Renal cortex interstitium (tissue), 11 donors: Measurements from ENCODE around the gene CTXN3. TPM values are rescaled to one million over a fixed set of nuclear protein-coding genes. Genes with fewer than 3 reads are reported as not detected.
"Not testable (repeated sequence)": the region's sequence is repeated elsewhere in the genome, so short reads cannot be mapped to it uniquely, and the experiment has no call there.

ENCODE experiments used
- DNase-seq, 11 donors: peaks; one replicate each; pipeline ENCODE4 v3.0.0-alpha.2; 2013; ENCODE audit warnings: low read depth in 9 of 11, low spot score in 4 of 11; ENCODE audit errors: extremely low read depth in 1 of 11
- polyA plus RNA-seq, 3 donors: library from polyadenylated mRNA; unstranded; fragments of 120-200 nt; gene quantifications; one replicate each; pipeline ENCODE4 v1.2.1, GENCODE V29; 2013; ENCODE audit not compliant: insufficient read length in 3 of 3

Gene CTXN3
- polyA plus RNA-seq, 3 donors: 0.09 TPM; not detected in 2

DNA sequence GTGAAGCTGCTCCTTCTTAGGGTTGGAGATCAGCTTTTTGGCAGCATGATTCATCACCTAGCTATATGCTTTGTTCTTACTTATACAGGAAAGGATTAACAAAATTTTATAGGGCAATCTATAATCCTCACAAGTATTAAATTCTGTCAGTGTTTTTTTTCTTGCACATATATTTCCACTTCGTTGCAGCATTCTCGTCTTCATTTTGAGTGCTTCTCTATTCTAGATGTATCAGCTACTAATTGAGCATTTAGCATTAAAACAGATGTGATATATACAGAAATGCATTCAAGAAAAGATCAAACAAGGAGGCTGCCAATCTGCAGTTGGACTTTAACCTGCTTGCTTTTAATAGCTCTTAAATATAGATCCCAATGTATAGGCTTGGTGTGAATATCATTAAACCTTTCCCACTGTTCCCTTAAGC is 3.6 kb upstream of the CTXN3 start:
- no peak for DNase-seq

DNA sequence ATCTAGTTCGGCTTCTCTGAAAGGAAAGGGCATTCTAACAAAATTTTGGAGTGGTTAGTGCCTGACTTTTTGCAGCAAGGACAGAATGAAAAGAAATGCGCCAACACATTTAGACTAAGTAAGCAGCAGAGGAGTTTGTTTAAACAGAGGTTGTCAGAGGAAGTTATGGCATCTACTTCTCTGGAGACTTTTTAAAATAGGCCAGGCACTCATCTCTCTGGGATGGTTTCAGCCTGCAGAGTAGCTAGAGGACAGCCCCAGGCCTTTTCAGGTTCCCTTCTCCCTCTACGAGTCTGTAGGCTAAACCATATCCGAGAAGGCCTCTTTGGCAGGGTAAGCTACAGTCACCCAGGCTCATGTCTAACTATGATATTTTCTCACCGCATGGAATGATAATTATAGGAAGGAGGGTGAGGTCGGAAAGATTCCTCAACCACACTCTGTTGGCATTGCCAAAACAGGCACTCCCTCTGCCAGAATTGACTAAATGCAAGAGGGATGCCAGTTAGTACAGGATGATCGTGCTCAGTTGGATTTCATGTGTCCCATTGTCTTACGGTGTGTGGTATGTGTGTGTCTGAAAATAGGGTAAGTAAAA is 1.4 kb upstream of the CTXN3 start:
- no peak for DNase-seq

DNA sequence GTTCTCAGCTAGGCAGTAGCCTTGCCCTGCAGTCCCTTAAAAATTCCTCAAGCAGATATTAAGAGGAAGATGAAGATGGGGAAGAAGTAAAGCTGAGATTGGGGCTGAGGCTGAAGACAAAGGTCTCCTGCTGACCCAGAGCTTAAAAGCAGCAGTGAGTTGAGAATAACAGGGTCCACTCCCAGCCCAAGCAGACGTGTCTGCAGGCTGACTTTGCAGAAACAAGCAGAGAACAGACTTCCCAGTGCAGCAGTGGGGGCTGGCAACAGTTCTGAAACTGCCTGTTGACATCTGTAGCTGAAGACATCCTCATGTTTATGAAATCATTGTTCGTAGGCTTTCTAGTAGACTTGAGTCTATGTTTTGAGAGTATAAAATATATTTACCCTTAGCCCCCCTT is 1.1 kb downstream of the CTXN3 start:
- peak in 2 of 11 donors; percentile 27 to 44 for DNase-seq

DNA sequence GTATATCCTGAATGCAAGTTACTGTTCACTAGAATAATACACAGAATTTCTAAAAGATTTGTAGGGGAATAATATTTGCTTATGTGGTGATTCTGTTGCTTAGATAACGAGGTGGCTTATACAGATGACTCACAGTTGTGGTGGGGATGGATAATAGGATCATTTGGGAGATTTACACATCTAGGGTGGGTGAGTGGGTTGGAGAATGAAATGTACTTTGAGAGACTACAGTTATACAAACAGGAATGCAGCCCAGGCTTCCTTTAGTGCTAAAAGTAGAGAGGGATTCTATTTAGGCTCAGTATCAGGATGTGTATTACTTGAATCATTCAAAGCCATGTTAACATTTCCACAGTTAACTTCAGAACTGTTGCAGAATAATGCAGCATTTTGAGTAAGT is 1.8 kb downstream of the CTXN3 start:
- no peak for DNase-seq

DNA sequence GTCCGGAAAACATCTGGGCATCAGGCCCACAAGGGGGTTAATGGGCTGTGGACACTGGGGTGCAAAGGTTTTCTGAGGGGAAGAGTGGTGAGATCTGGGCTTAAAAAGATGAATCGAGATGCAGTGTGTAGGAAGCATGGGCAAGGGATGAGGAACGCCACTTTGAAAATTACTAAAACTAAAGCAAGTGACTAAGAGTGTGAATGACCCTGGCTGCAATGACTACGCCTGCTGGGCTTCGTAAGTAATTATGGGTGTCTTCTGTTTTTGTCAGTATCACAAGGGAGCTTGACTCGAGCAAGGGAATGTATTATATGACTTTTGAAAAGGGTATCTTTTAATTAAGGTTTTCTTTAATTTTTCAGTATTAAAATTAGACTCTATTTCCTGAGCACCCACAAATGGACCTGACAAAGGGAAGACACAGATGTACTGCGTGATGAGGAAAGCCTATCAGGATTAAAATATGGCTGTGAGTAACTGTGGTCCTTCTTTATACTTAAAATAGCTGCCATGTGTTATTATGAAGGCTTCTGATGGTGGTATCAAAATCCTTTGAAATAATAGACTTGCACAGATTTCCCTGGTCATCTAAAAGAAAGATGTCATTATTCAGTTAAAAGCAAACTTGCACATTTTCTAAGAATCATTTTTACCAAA is 4.2 kb downstream of the CTXN3 start:
- DNase-seq: no peak

DNA sequence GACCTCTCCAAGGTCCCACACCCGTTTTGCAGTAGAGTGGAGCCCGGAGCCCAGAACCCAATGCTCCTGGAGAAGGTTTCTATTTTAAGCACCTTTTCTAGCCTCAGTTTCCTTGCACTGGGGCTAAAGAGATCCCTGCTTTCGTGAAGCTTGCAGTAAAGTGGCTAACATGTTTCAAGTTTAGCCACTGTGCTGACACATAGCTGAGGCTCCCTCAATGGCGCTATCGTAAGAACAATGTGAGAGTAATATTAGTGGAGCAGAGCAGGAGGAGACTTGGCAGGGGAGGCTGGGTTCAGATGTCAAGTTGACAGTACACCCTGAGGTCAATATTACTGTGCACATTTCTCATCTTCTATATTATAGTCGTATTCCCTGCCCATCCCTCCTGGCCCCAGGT is 7.9 kb downstream of the CTXN3 start:
- no peak for DNase-seq

DNA sequence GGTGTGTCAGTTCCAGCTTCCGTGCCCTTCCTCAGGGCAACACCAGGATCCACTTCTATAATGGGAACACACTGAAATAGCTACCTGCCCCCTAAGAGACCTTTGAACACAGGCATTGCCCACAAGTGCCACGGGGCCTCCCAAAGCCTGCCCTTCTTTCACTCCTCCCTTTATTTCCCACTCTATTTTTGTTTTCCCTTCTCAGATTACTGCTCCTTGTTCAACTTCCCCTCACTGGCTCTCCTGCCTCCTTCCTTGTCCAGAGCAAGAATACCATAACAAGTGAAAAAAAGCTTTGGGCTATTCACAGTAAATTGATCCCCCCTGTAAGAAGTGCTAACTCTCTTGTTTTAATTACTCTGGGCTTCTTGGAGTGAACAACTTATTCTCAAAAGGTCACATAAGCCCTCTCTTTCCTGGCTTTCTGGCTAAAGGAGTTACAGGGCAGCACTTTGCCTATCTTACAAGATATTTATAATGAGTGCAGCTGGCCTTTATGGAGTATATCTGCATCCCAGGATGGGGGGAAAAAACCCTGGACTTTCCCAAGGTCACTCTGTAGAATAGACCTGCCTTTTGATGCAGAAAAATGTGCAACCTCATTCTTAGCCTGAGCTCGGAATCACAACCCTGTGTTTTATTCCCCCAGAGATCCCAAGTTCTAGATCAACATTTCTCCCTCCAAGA is 11.3 kb downstream of the CTXN3 start:
- peak in 3 of 11 donors; percentile 22 to 34 (median 32) for DNase-seq

DNA sequence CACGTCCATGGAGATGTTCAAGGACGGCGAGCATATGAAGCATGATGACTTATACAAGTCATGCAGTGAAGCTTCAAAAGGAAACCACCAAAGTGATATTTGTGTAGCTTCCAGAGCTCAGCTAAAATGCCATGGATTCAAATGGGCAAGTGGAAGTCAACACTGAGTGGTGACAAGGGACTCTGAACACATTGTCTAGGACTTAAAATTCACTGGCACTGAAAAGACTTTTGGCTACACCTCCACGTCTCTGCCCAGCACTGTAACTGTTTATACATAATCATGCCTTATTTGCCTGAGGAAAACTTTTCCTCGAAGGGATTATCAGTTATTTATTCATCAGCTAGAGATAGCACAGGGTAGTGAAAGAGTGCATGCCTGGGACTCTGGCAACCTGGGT is 15.2 kb downstream of the CTXN3 start:
- DNase-seq: no peak

DNA sequence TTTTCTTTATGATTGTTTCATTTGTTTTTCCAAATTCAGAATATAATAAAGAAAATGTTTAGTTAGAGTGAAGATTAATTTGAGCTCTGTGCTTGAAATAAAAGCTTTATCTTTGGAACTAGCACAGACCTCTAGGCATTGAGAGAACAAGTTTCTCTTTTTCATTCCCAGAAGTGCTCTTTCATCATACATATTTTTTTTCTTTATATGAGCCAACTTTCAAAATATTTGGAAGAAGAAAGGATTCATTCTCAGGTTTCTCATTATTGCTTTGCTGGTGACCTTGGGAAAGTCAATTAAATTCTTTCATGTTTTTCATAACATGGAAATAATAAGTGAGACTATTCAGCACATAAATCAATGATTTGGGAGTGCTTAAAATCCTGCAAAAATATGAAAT is 16.8 kb downstream of the CTXN3 start:
- no peak for DNase-seq

DNA sequence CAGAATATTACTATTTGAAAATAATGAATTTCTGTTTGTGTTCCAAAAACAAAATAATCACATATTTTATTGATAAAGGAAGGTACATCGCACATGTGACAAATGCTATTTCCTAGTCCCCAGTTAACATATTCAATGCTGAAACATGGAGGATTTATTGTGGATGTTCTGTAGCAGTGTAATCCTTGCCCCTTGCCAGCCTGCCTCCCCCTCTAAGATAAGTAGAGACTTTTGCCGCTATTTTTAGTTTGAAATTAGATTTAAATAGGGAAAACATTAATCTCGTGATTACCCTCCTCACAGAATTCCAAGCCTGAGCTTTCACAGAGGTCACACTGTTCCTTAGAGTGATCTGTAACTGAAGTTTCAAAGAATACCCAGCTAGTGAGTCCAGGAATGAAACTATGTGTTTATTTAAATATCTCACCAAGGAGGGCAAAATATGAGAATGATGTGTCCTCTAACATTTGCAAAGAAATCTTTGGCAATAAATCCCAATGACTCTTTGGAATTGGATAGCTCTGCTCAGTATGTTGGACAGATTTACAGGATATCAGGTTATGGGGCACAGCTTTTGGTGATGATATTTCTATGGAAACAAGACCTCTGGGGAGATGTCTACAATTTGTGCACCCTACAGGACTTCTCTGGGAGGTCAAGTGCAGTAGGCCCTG is 17.3 kb downstream of the CTXN3 start:
- DNase-seq: no peak

DNA sequence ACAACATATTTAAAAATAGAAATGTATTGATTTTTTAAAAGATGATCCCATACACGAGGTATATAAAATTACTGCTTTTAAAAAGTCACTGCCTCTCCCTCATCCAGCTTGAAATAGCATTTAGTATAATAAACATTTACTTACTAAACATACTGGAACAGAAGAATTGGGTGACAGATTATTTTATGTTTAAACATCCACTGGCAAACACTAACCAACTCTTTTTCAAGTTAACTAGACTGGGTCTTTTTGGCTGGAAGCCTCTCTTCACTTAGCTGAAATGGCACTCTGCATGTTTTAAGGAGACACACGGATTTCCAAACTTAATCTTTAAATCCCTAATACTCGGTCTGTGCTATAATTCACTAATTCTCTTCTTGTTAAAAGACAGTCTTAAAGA is 19.0 kb downstream of the CTXN3 start:
- no peak for DNase-seq

DNA sequence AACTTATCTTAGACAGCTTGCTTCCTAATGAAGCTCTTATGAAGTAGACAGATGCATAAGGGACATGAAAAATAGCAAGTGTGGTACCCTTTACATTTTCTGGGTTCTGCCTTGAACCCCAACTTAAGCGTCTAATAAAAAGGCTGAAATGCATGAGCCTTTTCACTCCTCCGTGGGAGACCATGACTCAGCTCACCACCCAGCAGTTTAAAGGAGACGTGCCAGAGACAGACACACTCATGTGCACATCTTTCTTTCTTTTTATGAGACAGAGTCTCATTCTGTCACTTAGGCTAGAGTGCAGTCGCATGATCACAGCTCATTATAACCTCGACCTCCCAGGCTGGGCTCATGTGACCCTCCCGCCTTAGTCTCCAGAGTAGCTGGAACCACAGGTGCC is 22.3 kb downstream of the CTXN3 start:
- no peak for DNase-seq

DNA sequence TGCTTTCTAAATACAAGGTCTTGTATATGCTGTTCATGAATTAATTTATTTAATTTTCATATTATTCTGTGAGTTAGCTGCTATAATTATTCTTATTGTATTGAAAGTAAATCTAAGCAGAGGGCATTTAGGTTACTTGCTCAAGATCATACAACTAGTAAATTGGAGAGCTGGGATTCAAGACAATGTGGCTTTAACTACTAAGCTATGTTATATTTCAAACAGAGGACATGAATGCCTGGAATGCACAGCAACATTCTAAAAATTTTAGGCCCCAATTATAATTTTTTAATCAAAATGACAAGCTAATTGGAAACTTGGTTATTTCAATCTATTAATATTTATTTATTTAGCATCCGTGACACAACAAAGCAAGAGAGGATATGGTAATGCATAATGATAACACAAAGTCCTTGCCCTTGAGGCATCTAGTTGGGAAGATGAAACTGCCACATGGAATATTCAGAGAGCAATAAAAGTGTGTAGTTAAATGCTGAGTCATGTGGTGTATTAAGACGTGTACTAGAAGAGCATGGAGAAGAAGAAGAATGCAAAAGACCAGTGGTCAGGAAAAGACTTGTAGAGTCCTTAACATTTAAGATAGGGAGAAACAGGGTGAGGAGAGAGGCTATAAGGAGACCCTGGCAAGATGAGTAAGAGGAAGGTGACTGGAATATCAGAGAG is 24.4 kb downstream of the CTXN3 start:
- DNase-seq: no peak

DNA sequence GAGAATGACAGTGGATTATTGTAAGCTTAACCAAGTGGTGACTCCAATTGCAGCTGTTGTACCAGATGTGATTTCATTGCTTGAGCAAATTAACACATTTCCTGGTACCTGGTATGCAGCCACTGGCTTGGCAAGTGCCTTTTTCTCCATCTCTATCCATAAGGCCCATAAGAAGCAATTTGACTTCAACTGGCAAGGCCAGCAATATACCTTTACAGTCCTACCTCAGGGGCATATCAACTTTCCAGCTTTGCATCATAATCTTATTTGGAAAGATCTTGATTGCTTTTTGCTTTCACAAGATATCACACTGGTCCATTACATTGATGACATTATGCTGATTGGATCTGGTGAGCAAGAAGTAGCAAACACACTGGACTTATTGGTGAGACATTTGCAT is 28.1 kb downstream of the CTXN3 start:
- not testable (repeated sequence) for DNase-seq

DNA sequence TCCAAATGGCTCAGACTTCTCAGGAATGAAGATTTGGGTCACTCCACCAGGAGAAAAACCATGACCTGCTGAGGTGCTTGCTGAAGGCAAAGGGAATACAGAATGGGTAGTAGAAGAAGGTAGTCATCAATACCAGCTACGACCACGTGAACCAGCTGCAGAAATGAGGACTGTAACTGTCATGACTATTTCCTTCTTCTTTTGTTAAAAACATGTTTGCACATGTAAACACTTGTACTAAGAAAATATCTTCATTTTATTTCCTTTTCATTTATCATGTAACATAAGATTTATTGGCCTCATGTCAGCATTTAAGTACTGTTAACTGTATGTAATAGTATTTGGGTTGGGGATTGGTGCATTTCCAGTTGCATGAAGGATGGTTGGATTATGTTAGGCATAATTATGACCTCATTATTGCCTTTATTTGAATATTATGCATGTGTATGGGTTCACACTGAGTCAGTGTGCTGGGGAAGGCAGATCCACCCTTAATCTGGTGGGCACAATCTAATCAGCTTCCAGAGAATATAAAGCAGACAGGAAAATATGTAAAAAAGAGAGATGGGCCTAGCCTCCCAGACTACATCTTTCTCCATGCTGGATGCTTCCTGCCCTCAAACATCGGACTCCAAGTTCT is 30.9 kb downstream of the CTXN3 start:
- DNase-seq: not testable (repeated sequence)

DNA sequence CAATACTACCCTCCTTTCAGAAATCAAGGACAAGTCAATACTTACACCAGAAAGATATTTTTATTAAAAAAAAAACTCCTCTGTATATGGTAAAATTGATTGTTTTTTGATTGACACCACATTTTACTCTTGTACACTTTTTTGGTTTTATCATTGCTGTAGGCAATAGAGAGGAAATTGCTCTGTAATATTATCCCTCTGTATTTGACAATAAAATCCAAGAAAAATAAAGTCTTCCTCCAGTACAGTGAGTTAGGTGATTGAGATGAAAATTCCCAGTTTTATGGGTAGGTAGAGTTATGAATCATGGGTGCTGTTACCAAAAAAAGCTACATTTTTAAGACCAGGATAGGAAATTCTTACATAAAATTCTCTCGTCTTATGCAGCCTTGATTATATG is 31.7 kb downstream of the CTXN3 start:
- no peak for DNase-seq

DNA sequence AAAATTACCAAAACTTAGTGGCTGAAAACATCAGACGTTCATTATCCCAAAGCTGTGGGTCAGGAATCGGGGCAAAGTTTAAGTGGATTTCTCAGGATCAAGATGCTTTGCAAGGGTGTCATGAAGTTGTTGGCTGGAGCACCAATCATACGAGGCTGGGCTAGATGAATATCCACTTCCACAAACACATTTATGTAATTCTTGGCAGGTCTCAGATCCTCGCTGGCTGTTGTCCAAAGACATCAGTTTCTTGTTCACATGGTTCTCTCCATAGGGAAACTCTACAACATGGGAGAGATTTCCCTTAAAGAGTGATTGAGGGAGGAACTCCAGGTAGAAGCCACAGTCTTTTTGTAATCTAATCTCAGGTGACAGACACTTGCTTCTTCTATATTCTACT is 34.1 kb downstream of the CTXN3 start:
- no peak for DNase-seq

DNA sequence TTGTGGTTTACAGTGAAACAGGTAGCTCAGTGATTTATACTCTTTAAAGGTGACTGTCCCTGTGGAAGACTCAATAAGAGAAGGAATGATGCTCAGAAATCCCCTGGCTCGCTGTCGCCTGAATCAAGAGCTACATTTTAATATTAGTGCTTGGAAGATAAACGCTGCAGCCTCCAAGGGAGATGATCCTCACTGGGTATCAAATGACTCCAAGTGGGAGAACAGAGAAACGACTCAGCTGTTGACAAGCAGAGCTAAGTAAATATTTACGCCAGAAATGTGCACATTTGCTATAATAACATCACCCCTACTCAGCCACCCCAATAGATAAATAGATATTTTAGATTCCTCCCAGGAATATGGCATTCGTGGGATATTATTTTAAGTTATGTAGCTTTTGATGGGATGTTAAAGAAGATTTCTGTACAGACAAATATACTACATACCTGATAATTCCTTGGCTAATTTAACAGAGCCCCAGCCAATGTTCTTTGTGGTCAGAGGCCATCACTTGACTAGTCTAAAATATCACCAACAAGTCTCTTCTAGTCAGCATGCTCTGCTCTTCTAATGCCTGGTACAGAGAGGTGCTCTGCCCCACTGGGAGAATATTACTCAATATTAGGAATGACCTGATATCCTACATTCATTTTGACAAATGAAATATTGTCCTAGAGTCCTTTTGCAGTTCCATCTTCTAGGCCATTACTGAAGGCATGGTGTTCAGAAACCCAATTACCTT is 36.0 kb downstream of the CTXN3 start:
- no peak for DNase-seq
